ENCODE measurements around the gene UPF3A. TPM values are rescaled to one million over a fixed set of nuclear protein-coding genes. Genes with fewer than 3 reads are reported as not detected.

The UPF3A gene
- total and polyA plus RNA-seq, 7 donors = 15.1 to 33.6 (median 20.0) TPM

GRCh38 chr13:114268344-114269280 is 12.8 kb upstream of the UPF3A start:
- no peak for DNase-seq
- Histone ChIP-seq H3K9me3 (no peaks in the 10 kb centered on the region), H3K4me3 (no peak overlapping the region), H3K27me3 (ENCODE audit: insufficient read depth in 3 of 3, low read length in 2 of 3) (no peaks in the 10 kb centered on the region), H3K27ac (no peak overlapping the region), H3K4me1 (no peaks in the 10 kb centered on the region), H3K36me3 (ENCODE audit: insufficient read depth in 1 of 2, low read depth in 1 of 2) (peaks cover 14 to 96% of the 10 kb centered on the region in 2 donors)
- TF ChIP-seq, protein P1, sequence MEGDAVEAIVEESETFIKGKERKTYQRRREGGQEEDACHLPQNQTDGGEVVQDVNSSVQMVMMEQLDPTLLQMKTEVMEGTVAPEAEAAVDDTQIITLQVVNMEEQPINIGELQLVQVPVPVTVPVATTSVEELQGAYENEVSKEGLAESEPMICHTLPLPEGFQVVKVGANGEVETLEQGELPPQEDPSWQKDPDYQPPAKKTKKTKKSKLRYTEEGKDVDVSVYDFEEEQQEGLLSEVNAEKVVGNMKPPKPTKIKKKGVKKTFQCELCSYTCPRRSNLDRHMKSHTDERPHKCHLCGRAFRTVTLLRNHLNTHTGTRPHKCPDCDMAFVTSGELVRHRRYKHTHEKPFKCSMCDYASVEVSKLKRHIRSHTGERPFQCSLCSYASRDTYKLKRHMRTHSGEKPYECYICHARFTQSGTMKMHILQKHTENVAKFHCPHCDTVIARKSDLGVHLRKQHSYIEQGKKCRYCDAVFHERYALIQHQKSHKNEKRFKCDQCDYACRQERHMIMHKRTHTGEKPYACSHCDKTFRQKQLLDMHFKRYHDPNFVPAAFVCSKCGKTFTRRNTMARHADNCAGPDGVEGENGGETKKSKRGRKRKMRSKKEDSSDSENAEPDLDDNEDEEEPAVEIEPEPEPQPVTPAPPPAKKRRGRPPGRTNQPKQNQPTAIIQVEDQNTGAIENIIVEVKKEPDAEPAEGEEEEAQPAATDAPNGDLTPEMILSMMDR (IDR thresholded peaks at IDR 0.05) = no peak
- intact Hi-C loops (cut with DNase I) = no loop called here
- ATAC-seq = no peak
- 93 to 94% (median 94%) methylated on average over 6 of the region's 6 CpGs for WGBS, 3 donors

- TF ChIP-seq, protein P1 (IDR thresholded peaks at IDR 0.05) = no peak
- no peak overlapping the region for H3K4me3 ChIP-seq
- ATAC-seq (no peak), DNase-seq (no peak)
- no peaks in the 10 kb centered on the region for H3K9me3 ChIP-seq
- 85 to 90% (median 85%) methylated on average over 4 of the region's 4 CpGs for WGBS, 3 donors
- H3K36me3 ChIP-seq (ENCODE audit: insufficient read depth in 1 of 2, low read depth in 1 of 2) = peaks cover 14 to 96% of the 10 kb centered on the region in 2 donors
- intact Hi-C loops (cut with DNase I) = no loop called here
- no peaks in the 10 kb centered on the region for H3K27me3 ChIP-seq (ENCODE audit: insufficient read depth in 3 of 3, low read length in 2 of 3)
- H3K27ac ChIP-seq = no peak overlapping the region
- no peaks in the 10 kb centered on the region for H3K4me1 ChIP-seq
These were observed 12.1 kb upstream of the UPF3A start for GRCh38 chr13:114269281-114269770.

GRCh38 chr13:114272977-114273376 is 8.4 kb upstream of the UPF3A start:
- no peaks in the 10 kb centered on the region for H3K9me3 ChIP-seq
- peaks cover 12 to 90% of the 10 kb centered on the region in 2 donors for H3K36me3 ChIP-seq (ENCODE audit: insufficient read depth in 1 of 2, low read depth in 1 of 2)
- no peak overlapping the region for H3K27ac ChIP-seq
- DNase-seq = no peak
- TF ChIP-seq, protein P1 (IDR thresholded peaks at IDR 0.05) = no peak
- no peaks in the 10 kb centered on the region for H3K27me3 ChIP-seq (ENCODE audit: insufficient read depth in 3 of 3, low read length in 2 of 3)
- no peaks in the 10 kb centered on the region for H3K4me1 ChIP-seq
- peak in 1 of 4 donors; percentile 19 for ATAC-seq
- H3K4me3 ChIP-seq = no peak overlapping the region
- WGBS, 3 donors = 67 to 82% (median 78%) methylated on average over 2 of the region's 2 CpGs
- intact Hi-C loops (cut with DNase I) = no loop called here

DNA sequence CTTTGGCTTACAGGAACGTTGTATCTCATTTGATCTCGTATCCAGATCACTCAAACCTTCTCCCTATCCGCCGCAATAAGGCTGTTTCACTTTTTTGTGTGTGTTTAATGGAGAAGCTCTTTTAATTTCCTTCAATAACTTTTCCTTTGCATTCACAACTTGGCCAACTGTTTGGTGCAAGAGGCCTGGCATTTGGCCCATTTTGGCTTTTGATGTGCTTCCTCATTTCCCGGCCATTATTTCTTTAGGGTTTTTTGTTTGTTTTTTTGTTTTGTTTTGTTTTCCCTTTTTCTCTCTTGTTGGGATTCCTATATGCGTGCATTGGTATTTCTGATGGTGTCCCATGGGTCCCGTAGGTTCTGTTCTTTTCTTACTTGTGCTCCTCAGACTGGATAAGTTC is 6.1 kb upstream of the UPF3A start:
- DNase-seq (no peak), ATAC-seq (no peak)
- peaks cover 8 to 73% of the 10 kb centered on the region in 2 donors for H3K36me3 ChIP-seq (ENCODE audit: insufficient read depth in 1 of 2, low read depth in 1 of 2)
- H3K4me1 ChIP-seq = no peaks in the 10 kb centered on the region
- intact Hi-C loops (cut with DNase I) = no loop called here
- TF ChIP-seq, protein P1 (IDR thresholded peaks at IDR 0.05) = no peak
- no peak overlapping the region for H3K27ac ChIP-seq
- no peaks in the 10 kb centered on the region for H3K27me3 ChIP-seq (ENCODE audit: insufficient read depth in 3 of 3, low read length in 2 of 3)
- WGBS, 3 donors = 87 to 90% (median 89%) methylated on average over 7 of the region's 7 CpGs
- no peaks in the 10 kb centered on the region for H3K9me3 ChIP-seq
- no peak overlapping the region for H3K4me3 ChIP-seq

Measured in psoas muscle (tissue), 8 donors.